GM12878 (cell line): ENCODE data around the gene TRIM50. TPM values are rescaled to one million over a fixed set of nuclear protein-coding genes. Genes with fewer than 3 reads are reported as not detected.

Experiments used
- ATAC-seq: fragments of 200-7000 bp; cut with Tn5 transposase; 3 replicates; pipeline ENCODE4 v1.9.1; 2020; ENCODE audit warnings: mild to moderate bottlenecking, moderate library complexity
- BruUV-seq: library from RNA; stranded (reverse); fragments of 400-500 nt; replicated peaks from 2 replicates; lab custom pipeline; 2021; lab: Mats Ljungman, UMichigan
- CTCF ChIA-PET: fragments of 300-600 bp; sonication (Branson Sonifier 250); formaldehyde crosslinking; extraction: SDS; loops from one replicate; lab custom pipeline; 2021; ENCODE audit warnings: inconsistent platforms; lab: Yijun Ruan, JAX
- POLR2A ChIA-PET: fragments of 350-600 bp; formaldehyde crosslinking; extraction: SDS; loops from one replicate; lab custom pipeline; 2021; ENCODE audit warnings: inconsistent platforms; lab: Charles Lee
- RAD21 ChIA-PET: fragments of 300-600 bp; sonication (Branson Sonifier 250); formaldehyde crosslinking; loops from one replicate; lab custom pipeline; 2023; ENCODE audit warnings: antibody characterized with exemption; ENCODE audit not compliant: unreplicated experiment; lab: Charles Lee
- SMC1A ChIA-PET: fragments of 300-600 bp; sonication (Branson Sonifier 250); formaldehyde crosslinking; loops from one replicate; lab custom pipeline; 2023; ENCODE audit not compliant: unreplicated experiment, uncharacterized antibody; lab: Charles Lee
- DNase-seq: peaks from one replicate; pipeline ENCODE4 v3.0.0-alpha.2; 2011; ENCODE audit warnings: low read depth, low spot score
- FAIRE-seq: peaks from 3 replicates; lab custom pipeline; 2011; peaks lifted over from hg19 to GRCh38; lab: Jason Lieb, UNC
- H2AFZ ChIP-seq: 2 replicates; pipeline ENCODE4 v1.6.0; 2011; ENCODE audit warnings: low read depth, low read length, control low read depth; ENCODE audit not compliant: control insufficient read depth
- H3K27ac ChIP-seq: 2 replicates; pipeline ENCODE4 v1.5.1; 2011; ENCODE audit warnings: control low read depth; ENCODE audit not compliant: control insufficient read depth, insufficient read depth
- H3K27me3 ChIP-seq, 2 experiments: replicated peaks in 1 of 2; 2 replicates each; pipeline versions ENCODE4 v1.6.0 to v1.6.1; 2011; ENCODE audit warnings: low read length in 1 of 2; ENCODE audit not compliant: control insufficient read depth in 2 of 2, insufficient read depth in 2 of 2
- H3K36me3 ChIP-seq, 2 experiments: 2 replicates each; pipeline ENCODE4 v1.5.1; 2011; ENCODE audit warnings: low read length in 1 of 2; ENCODE audit not compliant: control insufficient read depth in 2 of 2, insufficient read depth in 2 of 2
- H3K4me1 ChIP-seq: 2 replicates; pipeline ENCODE4 v1.6.1; 2011; ENCODE audit warnings: mild to moderate bottlenecking, low read length, moderate library complexity, mixed read lengths; ENCODE audit not compliant: control insufficient read depth, insufficient read depth
- H3K4me2 ChIP-seq: 2 replicates; pipeline ENCODE4 v1.6.0; 2011; ENCODE audit warnings: control low read depth; ENCODE audit not compliant: control insufficient read depth, insufficient read depth
- H3K4me3 ChIP-seq: fragments of 200-600 bp; sonication (generic); 2 replicates; pipeline ENCODE4 v1.5.1; 2016
- H3K79me2 ChIP-seq: 2 replicates; pipeline ENCODE4 v1.6.0; 2011; ENCODE audit warnings: low read length; ENCODE audit not compliant: control insufficient read depth, insufficient read depth
- H3K9ac ChIP-seq: 2 replicates; pipeline ENCODE4 v1.8.0; 2011; ENCODE audit warnings: low read length, control low read depth, mixed read lengths; ENCODE audit not compliant: control insufficient read depth, insufficient read depth
- H3K9me3 ChIP-seq: replicated peaks from 3 replicates; pipeline ENCODE4 v1.5.1; 2011; ENCODE audit warnings: mild to moderate bottlenecking, low read length; ENCODE audit not compliant: control insufficient read depth, insufficient read depth
- H4K20me1 ChIP-seq: 2 replicates; pipeline ENCODE4 v1.6.0; 2011; ENCODE audit not compliant: control insufficient read depth, insufficient read depth
- CHD1 ChIP-seq: IDR thresholded peaks from 2 replicates; pipeline ENCODE4 v1.6.1; 2012; ENCODE audit warnings: low read depth, low read length, improper control_type of control experiment
- CREM ChIP-seq: IDR thresholded peaks from 2 replicates; pipeline ENCODE4 v1.6.1; 2014; ENCODE audit warnings: antibody characterized with exemption, low read depth
- EZH2 ChIP-seq: IDR thresholded peaks from 2 replicates; pipeline ENCODE4 v1.6.1; 2012; ENCODE audit warnings: low read depth, mild to moderate bottlenecking, control low read depth, inconsistent platforms, low read length, borderline replicate concordance; ENCODE audit not compliant: control insufficient read depth
- GABPA ChIP-seq: IDR thresholded peaks from 2 replicates; pipeline ENCODE4 v1.6.1; 2014; ENCODE audit warnings: antibody characterized with exemption, low read depth, mild to moderate bottlenecking, inconsistent platforms
- JUNB ChIP-seq: IDR thresholded peaks from 2 replicates; pipeline ENCODE4 v1.6.1; 2016; ENCODE audit warnings: antibody characterized with exemption, mild to moderate bottlenecking
- MYC ChIP-seq: IDR thresholded peaks from 2 replicates; pipeline ENCODE4 v1.6.1; 2011; ENCODE audit warnings: mild to moderate bottlenecking, low read length, moderate library complexity, inconsistent platforms; ENCODE audit not compliant: insufficient read depth, insufficient replicate concordance, insufficient read length, severe bottlenecking
- PML ChIP-seq: IDR thresholded peaks from 2 replicates; pipeline ENCODE4 v1.6.1; 2012; ENCODE audit warnings: low read length, inconsistent platforms
- SMAD5 ChIP-seq: IDR thresholded peaks from 2 replicates; pipeline ENCODE4 v1.6.1; 2016; ENCODE audit warnings: antibody characterized with exemption, low read depth
- YY1 ChIP-seq: IDR thresholded peaks from 2 replicates; pipeline ENCODE4 v1.6.1; 2011; ENCODE audit warnings: low read depth, mild to moderate bottlenecking, low read length
- ZBTB40 ChIP-seq: fragments of 450-650 bp; IDR thresholded peaks from 2 replicates; pipeline ENCODE4 v1.6.1; 2016; ENCODE audit warnings: mild to moderate bottlenecking, moderate library complexity, borderline replicate concordance
- ZNF217 ChIP-seq: fragments of 450-650 bp; IDR thresholded peaks from 2 replicates; pipeline ENCODE4 v1.6.1; 2017; ENCODE audit warnings: antibody characterized with exemption, mild to moderate bottlenecking
- WGBS: methylation state at CpG from one replicate; pipeline ENCODE4 v1.1.6; 2016; ENCODE audit warnings: low lambda C conversion rate; ENCODE audit not compliant: insufficient replicate concordance, insufficient coverage; ENCODE audit errors: missing lambda C conversion rate; 5-methylcytosine and 5-hydroxymethylcytosine counted together
- in situ Hi-C: fragments of 300-500 bp; cut with MboI; formaldehyde crosslinking; loops from 9 replicates; pipeline ENCODE4 v1.14.3; 2018; ENCODE audit warnings: mixed read lengths
- intact Hi-C: fragments of 100-400 bp; cut with micrococcal nuclease; formaldehyde crosslinking; loops from one replicate; pipeline ENCODE4 v1.14.2; 2022; ENCODE audit not compliant: unreplicated experiment
- polyA plus RNA-seq, 11 experiments: library from polyadenylated mRNA; depleted of rRNA in 4 of 11; unstranded in 6 of 11; stranded (reverse) in 5 of 11; fragments of >200 nt; fragmentation: Nextera tagmentation in 4 of 11; fragmentation: Illumina TruSeq in 1 of 11; extraction: Ambion mirVana in 4 of 11; extraction: Trizol in 1 of 11; gene quantifications; 1 replicate in 1 of 11; 2 replicates in 10 of 11; pipeline versions ENCODE4 v1.2.1 to v1.2.3, GENCODE V29; 2011 to 2016; ENCODE audit warnings: inconsistent platforms in 2 of 11, missing spikeins in 2 of 11, low read depth in 1 of 11
- total RNA-seq, 4 experiments: library from RNA; depleted of rRNA in 3 of 4; stranded (reverse); fragments of >200 nt in 3 of 4; fragmentation: Illumina TruSeq in 1 of 4; extraction: Trizol in 1 of 4; gene quantifications; 2 replicates each; pipeline versions ENCODE4 v1.2.1 to v1.2.3, GENCODE V29; 2013 to 2021
- TF ChIP-seq, protein P1 (sequence below): fragments of 450-650 bp; formaldehyde crosslinking; IDR thresholded peaks from 2 replicates; pipeline ENCODE4 v1.4.0; 2022; ENCODE audit warnings: mild to moderate bottlenecking, moderate library complexity
- TF ChIP-seq, protein P2 (sequence below): IDR thresholded peaks from 2 replicates; pipeline ENCODE4 v1.6.1; 2011; ENCODE audit warnings: mild to moderate bottlenecking, low read depth, low read length, moderate library complexity; ENCODE audit not compliant: insufficient replicate concordance

TRIM50 gene
- total and polyA plus RNA-seq, 10 of the 15 experiments (the other 5 are each of a cell fraction or from before 2014, with no cell fraction given), result not detected

GRCh38 chr7:73351447-73352167, 23.7 kb upstream of the TRIM50 start (continued):
- no peak for TF ChIP-seq ZBTB40
- TF ChIP-seq JUNB, result no peak

GRCh38 chr7:73350306-73351068, 22.6 kb upstream of the TRIM50 start:
- DNase-seq (no peak), FAIRE-seq (no peak), ATAC-seq (no peak)
- RAD21 ChIA-PET, result no interaction called here
- H3K27ac ChIP-seq, result no peak overlapping the region
- WGBS, result 43% methylated on average over 12 of the region's 12 CpGs
- no peaks in the 10 kb centered on the region for H3K79me2 ChIP-seq
- CTCF ChIA-PET, result no interaction called here
- intact Hi-C loops, result no loop called here
- no peaks in the 10 kb centered on the region for H4K20me1 ChIP-seq
- no TSS peak for BruUV-seq
- H3K4me2 ChIP-seq, result no peak overlapping the region
- no peaks in the 10 kb centered on the region; a peak in 2 of 4 replicates for H3K27me3 ChIP-seq
- SMC1A ChIA-PET, result interaction anchor here (0.5 kb wide), 1 partner anchor 17 kb away, joined by 3 read pairs; no protein-coding TSS in a partner anchor
- POLR2A ChIA-PET, result no interaction called here
- no peaks in the 10 kb centered on the region for H3K4me1 ChIP-seq
- no peak overlapping the region for H2AFZ ChIP-seq
- no peak overlapping the region for H3K4me3 ChIP-seq
- no peak overlapping the region for H3K9ac ChIP-seq
- H3K36me3 ChIP-seq, result no peaks in the 10 kb centered on the region
- no peaks in the 10 kb centered on the region for H3K9me3 ChIP-seq
- in situ Hi-C loops, result no loop called here
- no peak for TF ChIP-seq YY1
- no peak for TF ChIP-seq PML
- TF ChIP-seq CREM, result no peak
- TF ChIP-seq, protein P1, sequence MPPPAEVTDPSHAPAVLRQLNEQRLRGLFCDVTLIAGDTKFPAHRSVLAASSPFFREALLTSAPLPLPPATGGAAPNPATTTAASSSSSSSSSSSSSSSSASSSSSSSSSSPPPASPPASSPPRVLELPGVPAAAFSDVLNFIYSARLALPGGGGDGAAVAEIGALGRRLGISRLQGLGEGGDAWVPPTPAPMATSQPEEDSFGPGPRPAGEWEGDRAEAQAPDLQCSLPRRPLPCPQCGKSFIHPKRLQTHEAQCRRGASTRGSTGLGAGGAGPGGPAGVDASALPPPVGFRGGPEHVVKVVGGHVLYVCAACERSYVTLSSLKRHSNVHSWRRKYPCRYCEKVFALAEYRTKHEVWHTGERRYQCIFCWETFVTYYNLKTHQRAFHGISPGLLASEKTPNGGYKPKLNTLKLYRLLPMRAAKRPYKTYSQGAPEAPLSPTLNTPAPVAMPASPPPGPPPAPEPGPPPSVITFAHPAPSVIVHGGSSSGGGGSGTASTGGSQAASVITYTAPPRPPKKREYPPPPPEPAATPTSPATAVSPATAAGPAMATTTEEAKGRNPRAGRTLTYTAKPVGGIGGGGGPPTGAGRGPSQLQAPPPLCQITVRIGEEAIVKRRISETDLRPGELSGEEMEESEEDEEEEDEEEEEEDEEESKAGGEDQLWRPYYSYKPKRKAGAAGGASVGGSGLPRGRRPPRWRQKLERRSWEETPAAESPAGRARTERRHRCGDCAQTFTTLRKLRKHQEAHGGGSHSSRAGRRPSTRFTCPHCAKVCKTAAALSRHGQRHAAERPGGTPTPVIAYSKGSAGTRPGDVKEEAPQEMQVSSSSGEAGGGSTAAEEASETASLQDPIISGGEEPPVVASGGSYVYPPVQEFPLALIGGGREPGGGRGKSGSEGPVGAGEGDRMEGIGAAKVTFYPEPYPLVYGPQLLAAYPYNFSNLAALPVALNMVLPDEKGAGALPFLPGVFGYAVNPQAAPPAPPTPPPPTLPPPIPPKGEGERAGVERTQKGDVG (CRISPR knock-in tag), result no peak
- TF ChIP-seq EZH2, result no peak
- TF ChIP-seq GABPA, result no peak
- TF ChIP-seq, protein P2, sequence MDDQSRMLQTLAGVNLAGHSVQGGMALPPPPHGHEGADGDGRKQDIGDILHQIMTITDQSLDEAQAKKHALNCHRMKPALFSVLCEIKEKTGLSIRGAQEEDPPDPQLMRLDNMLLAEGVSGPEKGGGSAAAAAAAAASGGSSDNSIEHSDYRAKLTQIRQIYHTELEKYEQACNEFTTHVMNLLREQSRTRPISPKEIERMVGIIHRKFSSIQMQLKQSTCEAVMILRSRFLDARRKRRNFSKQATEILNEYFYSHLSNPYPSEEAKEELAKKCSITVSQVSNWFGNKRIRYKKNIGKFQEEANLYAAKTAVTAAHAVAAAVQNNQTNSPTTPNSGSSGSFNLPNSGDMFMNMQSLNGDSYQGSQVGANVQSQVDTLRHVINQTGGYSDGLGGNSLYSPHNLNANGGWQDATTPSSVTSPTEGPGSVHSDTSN, result no peak
- TF ChIP-seq CHD1, result no peak
- no peak for TF ChIP-seq MYC
- TF ChIP-seq SMAD5, result no peak
- no peak for TF ChIP-seq ZNF217
